GM12891 (cell line): ENCODE measurements around the gene UVSSA.
"Not testable (repeated sequence)": the region's sequence is repeated elsewhere in the genome, so short reads cannot be mapped to it uniquely, and the experiment has no call there.

Source experiments
- DNase-seq: peaks from one replicate; pipeline ENCODE4 v3.0.0; 2011; ENCODE audit warnings: low spot score; ENCODE audit not compliant: insufficient read length
- FAIRE-seq: peaks from 2 replicates; lab custom pipeline; 2011; peaks lifted over from hg19 to GRCh38; lab: Jason Lieb, UNC
- PAX5 ChIP-seq: IDR thresholded peaks from 2 replicates; pipeline ENCODE4 v1.6.1; 2011; ENCODE audit warnings: low read length, moderate library complexity, mild to moderate bottlenecking; ENCODE audit not compliant: insufficient read depth, severe bottlenecking
- POLR2A ChIP-seq: IDR thresholded peaks from 2 replicates; pipeline ENCODE4 v1.6.1; 2011; ENCODE audit warnings: low read depth, low read length, control low read depth
- POLR2AphosphoS5 ChIP-seq: IDR thresholded peaks from 2 replicates; pipeline ENCODE4 v1.6.1; 2011; ENCODE audit warnings: low read depth, low read length, control low read depth
- POU2F2 ChIP-seq: IDR thresholded peaks from 2 replicates; pipeline ENCODE4 v1.6.1; 2011; ENCODE audit warnings: low read depth, mild to moderate bottlenecking, control low read depth, low read length, moderate library complexity
- SPI1 ChIP-seq: IDR thresholded peaks from 2 replicates; pipeline ENCODE4 v1.6.1; 2011; ENCODE audit warnings: low read depth, low read length, control low read depth
- TAF1 ChIP-seq: IDR thresholded peaks from 2 replicates; pipeline ENCODE4 v1.6.1; 2011; ENCODE audit warnings: low read depth, low read length, control low read depth

The UVSSA gene

DNA sequence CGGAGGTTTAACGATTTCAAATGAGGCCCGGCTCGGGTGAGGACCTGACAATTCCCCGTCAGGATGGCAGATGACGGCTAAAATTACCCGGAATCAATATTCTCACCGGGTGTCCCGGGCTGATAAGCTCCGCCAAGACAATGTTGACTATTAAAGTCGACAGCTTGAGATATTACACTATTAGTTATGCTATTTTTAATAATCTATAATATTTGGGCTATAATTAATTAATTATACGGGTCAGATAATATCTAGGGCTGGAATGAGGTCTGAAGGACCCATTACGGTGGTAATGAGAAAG lies 68.6 kb downstream of the UVSSA start:
- FAIRE-seq, result no peak

DNA sequence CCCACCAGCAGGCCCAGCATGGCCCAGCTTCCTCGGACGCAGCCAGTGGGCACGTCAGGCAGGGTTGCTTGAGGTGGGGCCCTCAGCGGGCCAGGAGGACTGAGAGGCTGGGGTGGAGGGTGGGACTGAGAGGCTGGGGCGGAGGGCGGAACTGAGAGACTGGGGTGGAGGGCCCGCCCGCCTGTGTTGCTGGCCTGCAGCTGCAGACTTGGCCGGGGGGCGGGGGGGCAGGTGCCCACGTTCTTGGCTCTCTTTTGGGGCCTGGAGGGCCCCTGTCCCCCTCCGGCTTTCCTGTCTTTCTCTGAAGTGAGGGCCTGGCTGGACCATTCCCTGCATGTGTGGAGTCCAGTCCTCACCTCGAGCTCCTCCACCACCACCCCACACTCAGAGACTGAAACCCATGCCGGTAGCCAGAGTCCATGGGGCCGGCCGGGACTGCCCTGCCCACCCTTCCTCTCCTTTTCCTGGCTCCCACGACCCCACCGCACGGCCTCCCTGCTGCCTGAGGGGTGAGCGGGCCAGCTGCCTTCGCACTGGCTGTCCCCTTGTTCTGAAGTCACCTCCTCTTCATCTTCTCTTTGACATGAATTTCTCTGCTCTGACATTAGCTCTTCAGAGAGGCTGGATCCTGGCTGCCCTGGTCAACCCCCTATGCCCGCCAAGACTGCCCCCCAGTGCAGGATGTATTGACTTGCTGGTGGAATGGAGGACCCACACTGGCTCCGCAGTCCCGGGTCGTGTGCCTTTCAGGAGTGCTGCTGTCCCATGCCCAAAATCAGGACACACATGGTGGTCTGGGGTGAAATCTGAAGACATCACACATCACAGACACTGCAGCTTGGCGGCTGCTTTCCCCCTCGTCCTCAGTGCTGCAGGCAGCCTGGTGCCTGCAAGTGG lies 69.3 kb downstream of the UVSSA start:
- no peak for FAIRE-seq
- TF ChIP-seq POU2F2 (no peak), TAF1 (no peak), POLR2AphosphoS5 (no peak), POLR2A (no peak), PAX5 (no peak), SPI1 (no peak)
- DNase-seq, result no peak

More for the DNA sequence above, 68.6 kb downstream of the UVSSA start:
- TF ChIP-seq POLR2A, result no peak
- no peak for TF ChIP-seq SPI1
- no peak for TF ChIP-seq POU2F2
- no peak for TF ChIP-seq TAF1
- TF ChIP-seq PAX5, result no peak
- TF ChIP-seq POLR2AphosphoS5, result no peak
- no peak for DNase-seq

DNA sequence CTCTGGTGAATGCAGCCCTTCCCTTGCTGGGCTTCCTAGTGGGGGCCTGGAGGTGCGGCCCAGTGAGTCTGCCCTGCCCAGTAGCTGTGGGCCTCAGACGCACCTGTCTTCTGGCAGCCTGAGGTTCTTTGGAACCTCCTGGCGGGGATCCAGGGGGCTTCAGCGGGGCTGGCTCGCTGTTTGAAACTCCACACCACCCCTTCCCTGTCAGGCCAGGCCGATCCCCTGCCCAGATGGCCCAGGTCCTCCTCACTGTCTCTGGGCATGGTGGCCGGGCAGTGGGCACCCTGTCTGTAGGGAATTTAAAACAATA lies 69.9 kb downstream of the UVSSA start:
- FAIRE-seq (no peak), DNase-seq (no peak)
- TF ChIP-seq TAF1 (no peak), SPI1 (no peak), POLR2A (no peak), PAX5 (no peak), POLR2AphosphoS5 (no peak), POU2F2 (no peak)

DNA sequence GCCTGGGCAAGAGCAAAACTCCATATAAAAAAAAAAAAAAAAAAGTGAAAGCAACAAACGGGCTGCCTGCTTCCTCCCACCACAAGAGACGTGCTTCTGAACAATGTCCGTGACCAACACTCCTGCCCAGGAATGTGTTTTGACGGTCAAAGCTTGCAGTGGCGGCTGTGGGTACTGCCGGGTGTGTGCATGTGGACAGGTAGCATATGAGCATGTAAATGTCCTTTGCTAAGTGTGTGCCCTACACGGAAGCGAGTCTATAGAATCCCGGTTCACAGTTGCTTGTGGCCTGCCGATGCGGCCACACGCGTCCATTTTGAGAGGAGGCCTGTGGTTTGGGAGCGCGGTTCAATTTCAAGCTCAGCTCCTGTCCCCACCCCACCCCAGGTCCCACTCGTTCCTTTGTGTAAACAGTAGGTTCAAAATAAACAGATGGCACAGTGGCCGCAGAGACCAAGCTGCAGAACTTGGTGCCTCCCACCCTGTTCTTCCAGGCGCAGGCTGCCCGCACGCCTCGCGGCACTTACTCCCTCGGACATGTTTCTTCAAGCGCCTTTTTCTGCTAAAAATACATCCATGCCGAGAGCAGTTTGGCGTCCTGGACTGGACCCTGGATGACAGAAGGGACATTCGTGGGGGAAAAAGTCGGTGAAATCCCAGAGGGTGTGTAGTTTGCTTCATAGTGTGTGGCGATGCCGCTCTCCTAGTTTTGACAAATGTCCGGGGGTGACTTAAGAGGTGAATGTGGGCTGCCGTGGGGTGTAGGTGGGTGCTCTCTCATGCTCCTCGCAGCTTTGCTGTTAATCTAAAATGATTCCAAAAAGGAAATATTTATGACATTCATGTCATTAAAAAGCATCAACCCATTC lies 70.7 kb downstream of the UVSSA start:
- no peak for FAIRE-seq
- no peak for DNase-seq
- TF ChIP-seq POU2F2 (no peak), SPI1 (no peak), POLR2A (no peak), PAX5 (no peak), TAF1 (no peak), POLR2AphosphoS5 (no peak)

DNA sequence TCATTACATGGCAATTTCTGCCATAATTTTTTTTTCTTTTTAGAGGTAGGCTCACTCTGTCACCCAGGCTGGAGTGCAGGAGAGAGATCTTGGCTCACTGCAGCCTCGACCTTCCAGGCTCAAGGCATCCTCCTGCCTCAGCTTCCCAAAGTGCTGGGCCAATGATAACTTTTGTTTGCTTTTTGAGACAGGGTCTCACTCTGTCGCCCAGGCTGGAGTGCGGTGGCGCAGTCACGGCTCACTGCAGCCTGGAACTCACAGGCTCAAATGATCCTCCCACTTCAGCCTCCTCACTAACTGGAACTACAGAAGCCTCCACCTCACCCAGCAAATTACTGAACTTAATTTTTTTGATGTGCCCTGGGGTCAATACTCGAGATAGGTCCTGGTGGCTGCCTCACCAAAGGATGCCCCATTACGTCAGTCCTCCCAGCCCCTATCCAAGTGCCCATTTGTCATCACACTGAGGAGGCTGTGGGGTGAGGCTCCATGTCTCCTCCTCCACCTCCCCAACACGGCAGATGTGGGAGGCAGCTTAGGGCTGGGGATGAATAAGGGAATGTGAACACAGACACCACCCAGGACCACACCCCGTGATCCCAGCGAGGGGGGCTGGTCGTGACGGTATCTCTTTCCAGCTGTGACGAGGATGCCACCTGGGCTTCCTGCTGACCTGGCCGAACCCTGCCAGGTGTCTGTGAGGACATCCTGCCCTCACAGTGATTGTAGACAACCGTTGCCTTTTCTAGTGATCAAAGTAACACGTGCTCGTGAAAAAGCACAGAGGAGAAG lies 71.7 kb downstream of the UVSSA start:
- TF ChIP-seq PAX5, result no peak
- TF ChIP-seq SPI1, result no peak
- TF ChIP-seq POLR2A, result no peak
- TF ChIP-seq TAF1, result no peak
- no peak for TF ChIP-seq POLR2AphosphoS5
- no peak for TF ChIP-seq POU2F2
- FAIRE-seq, result no peak
- DNase-seq, result no peak

DNA sequence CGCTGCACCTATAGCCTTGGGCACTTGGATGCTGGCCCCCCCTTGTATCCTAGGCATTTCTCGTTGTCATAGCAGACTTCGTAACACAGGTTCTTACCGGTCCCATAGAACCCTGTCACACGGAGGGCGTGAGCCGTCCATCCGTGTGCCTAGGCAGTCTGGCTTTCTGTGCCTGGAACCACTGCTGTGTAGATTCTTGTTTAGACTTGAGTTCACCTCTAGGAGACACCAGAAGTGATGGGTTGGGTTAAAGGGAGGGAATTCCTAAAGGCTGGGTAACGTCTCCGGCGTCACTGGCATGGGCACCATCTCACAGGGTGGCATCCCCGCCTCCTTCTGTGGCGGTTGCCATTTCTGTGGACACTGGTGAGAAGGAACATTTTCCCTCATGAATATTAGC lies 72.7 kb downstream of the UVSSA start:
- DNase-seq (no peak), FAIRE-seq (no peak)
- TF ChIP-seq POLR2AphosphoS5 (no peak), PAX5 (no peak), POU2F2 (no peak), SPI1 (no peak), POLR2A (no peak), TAF1 (no peak)

DNA sequence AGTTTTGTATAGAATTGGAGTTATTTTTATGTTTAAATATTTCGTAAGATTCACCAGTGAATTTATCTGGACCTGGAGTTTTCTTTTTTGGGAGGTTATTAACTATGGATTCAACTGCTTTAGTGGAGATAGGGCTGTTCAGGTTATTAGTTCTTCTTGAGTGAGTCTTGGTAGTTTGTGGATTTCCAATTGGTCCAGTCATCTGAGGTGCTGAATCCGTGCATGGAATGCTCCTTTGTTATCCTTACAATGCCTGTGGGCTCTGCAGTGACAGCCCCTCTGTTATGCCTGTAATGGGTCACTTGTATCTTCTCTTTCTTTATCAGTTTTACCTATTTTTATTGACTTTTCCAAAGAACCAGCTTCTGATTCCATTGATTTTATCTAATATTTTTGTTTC lies 74.6 kb downstream of the UVSSA start:
- DNase-seq (no peak), FAIRE-seq (no peak)
- TF ChIP-seq SPI1, result no peak
- no peak for TF ChIP-seq POU2F2
- no peak for TF ChIP-seq TAF1
- TF ChIP-seq PAX5, result no peak
- no peak for TF ChIP-seq POLR2A
- TF ChIP-seq POLR2AphosphoS5, result no peak

DNA sequence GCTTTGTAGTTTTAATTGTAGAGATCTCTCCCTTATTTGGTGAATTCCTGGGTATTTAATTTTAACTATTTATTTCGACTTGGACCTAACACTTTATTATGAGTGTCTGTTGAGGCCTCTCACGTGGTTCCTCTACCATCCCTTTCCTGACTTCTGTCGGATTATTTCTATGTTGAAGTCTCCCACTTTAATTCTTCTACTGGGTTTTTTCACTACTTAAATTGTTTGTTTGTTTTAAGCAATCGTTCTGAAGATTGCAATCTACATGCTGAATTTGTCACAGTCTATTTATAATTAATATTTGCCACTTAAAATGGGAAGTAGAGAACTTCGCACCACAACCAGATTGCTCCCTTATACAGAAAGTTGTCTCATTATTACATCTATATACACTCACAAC lies 80.0 kb downstream of the UVSSA start:
- FAIRE-seq (no peak), DNase-seq (no peak)
- TF ChIP-seq POU2F2 (no peak), PAX5 (no peak), TAF1 (no peak), SPI1 (no peak), POLR2A (no peak)

DNA sequence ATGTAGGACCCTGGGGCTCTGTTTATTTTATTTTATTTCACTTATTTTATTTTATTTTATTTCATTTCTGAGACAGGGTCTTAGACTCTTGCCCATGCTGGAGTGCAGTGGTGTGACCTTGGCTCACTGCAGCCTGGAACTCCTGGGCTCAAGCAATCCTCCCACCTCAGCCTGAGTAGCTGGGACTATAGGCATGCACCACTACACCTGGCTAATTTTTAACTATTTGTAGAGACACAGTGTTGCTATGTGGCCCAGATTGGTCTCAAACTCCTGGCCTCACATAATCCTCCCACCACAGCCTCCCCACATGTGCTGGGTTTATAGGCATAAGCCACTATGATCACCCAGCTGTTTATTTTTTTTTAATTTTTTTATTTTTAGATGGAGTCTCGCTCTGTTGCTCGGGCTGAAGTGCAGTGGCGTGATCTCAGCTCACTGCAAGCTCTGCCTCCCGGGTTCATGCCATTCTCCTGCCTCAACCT lies 96.7 kb downstream of the UVSSA start:
- not testable (repeated sequence) for FAIRE-seq, DNase-seq
